MCF 10A (cell line): ENCODE data around the gene CACYBP. TPM values are rescaled to one million over a fixed set of nuclear protein-coding genes. Genes with fewer than 3 reads are reported as not detected.

Experiments
- BruUV-seq: library from RNA; stranded (reverse); fragments of 400-500 nt; replicated peaks from 2 replicates; lab custom pipeline; 2021; lab: Mats Ljungman, UMichigan
- CTCF ChIA-PET: fragments of 300-600 bp; sonication (Branson Sonifier 250); formaldehyde crosslinking; extraction: SDS; loops from one replicate; lab custom pipeline; 2021; ENCODE audit warnings: antibody characterized with exemption, inconsistent platforms; lab: Yijun Ruan, JAX
- POLR2A ChIA-PET: fragments of 300-600, 350-650 bp; sonication (Branson Sonifier 250); formaldehyde crosslinking; extraction: SDS; loops from one replicate; lab custom pipeline; 2020; ENCODE audit warnings: antibody characterized with exemption, inconsistent platforms; lab: Yijun Ruan, JAX
- DNase-seq: peaks from one replicate; pipeline ENCODE4 v3.0.0-alpha.2; 2018; ENCODE audit not compliant: unreplicated experiment
- H3K27ac Mint-ChIP-seq: one replicate; pipeline ENCODE4 v1.8.0; 2022; ENCODE audit warnings: mild to moderate bottlenecking, low read depth, mixed read lengths; ENCODE audit not compliant: unreplicated experiment
- H3K27me3 Mint-ChIP-seq: one replicate; pipeline ENCODE4 v1.8.0; 2022; ENCODE audit warnings: mixed read lengths; ENCODE audit not compliant: insufficient read depth, unreplicated experiment
- H3K36me3 Mint-ChIP-seq: one replicate; pipeline ENCODE4 v1.8.0; 2022; ENCODE audit warnings: mild to moderate bottlenecking, moderate library complexity, mixed read lengths; ENCODE audit not compliant: insufficient read depth, unreplicated experiment
- H3K4me1 Mint-ChIP-seq: one replicate; pipeline ENCODE4 v1.8.0; 2022; ENCODE audit warnings: mixed read lengths; ENCODE audit not compliant: insufficient read depth, unreplicated experiment
- H3K4me3 Mint-ChIP-seq: one replicate; pipeline ENCODE4 v1.8.0; 2022; ENCODE audit warnings: mild to moderate bottlenecking, moderate library complexity, mixed read lengths; ENCODE audit not compliant: unreplicated experiment
- H3K9me3 Mint-ChIP-seq: one replicate; pipeline ENCODE4 v1.8.0; 2022; ENCODE audit warnings: mixed read lengths; ENCODE audit not compliant: unreplicated experiment
- intact Hi-C: fragments of 100-400 bp; cut with micrococcal nuclease; formaldehyde crosslinking; loops from 2 replicates; pipeline ENCODE4 v1.14.1; 2022
- total RNA-seq: library from RNA; stranded (reverse); gene quantifications from 2 replicates; pipeline ENCODE4 v1.2.3, GENCODE V29; 2022
- TF ChIP-seq, protein P1 (sequence below): fragments of 200-600 bp; IDR thresholded peaks from one replicate; pipeline ENCODE4 v1.8.0; 2022; ENCODE audit warnings: antibody characterized with exemption, mild to moderate bottlenecking; ENCODE audit not compliant: unreplicated experiment

CACYBP gene
- total RNA-seq, 1 experiment from 2014 or later, result 205 TPM

DNA sequence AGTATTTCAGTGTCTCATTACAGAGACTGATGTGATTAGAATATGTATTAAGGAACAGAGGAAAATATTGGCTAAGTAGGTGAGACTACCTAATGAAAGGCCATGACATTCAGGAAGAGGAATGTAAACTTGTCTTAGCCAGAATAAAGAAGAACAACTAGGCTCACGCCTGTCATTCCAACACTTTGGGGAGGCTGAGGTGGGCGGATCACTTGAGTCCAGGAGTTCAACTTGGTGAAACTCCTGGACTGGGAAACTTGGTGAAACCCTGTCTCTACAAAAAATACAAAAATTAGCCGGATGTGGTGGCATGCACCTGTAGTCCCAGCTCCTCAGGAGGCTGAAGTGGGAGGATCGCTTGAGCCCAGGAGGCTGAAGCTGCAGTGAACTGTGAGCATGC, 14.8 kb upstream of the CACYBP start:
- H3K4me1 Mint-ChIP-seq, result no peaks in the 10 kb centered on the region

DNA sequence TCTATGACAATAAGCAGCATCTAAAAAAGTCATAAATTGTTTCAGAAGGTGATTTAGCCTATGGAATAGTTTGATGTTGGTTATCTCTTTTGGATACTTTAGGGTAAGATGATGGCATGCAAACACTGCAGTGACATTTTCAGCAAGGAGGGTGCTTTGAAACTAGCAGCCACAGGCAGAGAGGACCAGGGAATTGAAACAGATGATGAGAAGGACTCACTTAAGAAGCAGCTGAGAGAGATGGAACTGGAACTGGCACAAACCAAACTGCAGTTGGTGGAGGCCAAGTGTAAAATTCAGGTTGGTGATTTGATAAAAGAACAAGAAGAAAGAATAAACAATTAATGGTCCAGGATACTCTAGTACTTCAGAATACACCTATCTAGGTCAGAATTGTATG, 11.2 kb upstream of the CACYBP start:
- Mint-ChIP-seq H3K27me3 (no peaks in the 10 kb centered on the region), H3K27ac (no peak overlapping the region), H3K4me3 (no peak overlapping the region), H3K9me3 (no peaks in the 10 kb centered on the region), H3K36me3 (peaks cover 10% of the 10 kb centered on the region), H3K4me1 (peaks cover 6% of the 10 kb centered on the region)
- TF ChIP-seq, protein P1, sequence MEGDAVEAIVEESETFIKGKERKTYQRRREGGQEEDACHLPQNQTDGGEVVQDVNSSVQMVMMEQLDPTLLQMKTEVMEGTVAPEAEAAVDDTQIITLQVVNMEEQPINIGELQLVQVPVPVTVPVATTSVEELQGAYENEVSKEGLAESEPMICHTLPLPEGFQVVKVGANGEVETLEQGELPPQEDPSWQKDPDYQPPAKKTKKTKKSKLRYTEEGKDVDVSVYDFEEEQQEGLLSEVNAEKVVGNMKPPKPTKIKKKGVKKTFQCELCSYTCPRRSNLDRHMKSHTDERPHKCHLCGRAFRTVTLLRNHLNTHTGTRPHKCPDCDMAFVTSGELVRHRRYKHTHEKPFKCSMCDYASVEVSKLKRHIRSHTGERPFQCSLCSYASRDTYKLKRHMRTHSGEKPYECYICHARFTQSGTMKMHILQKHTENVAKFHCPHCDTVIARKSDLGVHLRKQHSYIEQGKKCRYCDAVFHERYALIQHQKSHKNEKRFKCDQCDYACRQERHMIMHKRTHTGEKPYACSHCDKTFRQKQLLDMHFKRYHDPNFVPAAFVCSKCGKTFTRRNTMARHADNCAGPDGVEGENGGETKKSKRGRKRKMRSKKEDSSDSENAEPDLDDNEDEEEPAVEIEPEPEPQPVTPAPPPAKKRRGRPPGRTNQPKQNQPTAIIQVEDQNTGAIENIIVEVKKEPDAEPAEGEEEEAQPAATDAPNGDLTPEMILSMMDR, result no peak
- DNase-seq, result no peak
- intact Hi-C loops, result no loop called here
- ChIA-PET CTCF (interaction anchor here (1.2 to 6.4 kb wide), 4 partner anchors 8 to 219 kb away, joined by 3 to 80 read pairs (median 6); partner anchors contain the start of gene CACYBP), POLR2A (interaction anchor here (1.7 to 4.6 kb wide), 3 partner anchors 11 to 219 kb away, joined by 7 to 67 read pairs (median 20); partner anchors contain the start of gene CACYBP)
- no TSS peak for BruUV-seq

More for the DNA sequence above, 14.8 kb upstream of the CACYBP start:
- no peaks in the 10 kb centered on the region for H3K9me3 Mint-ChIP-seq
- no peaks in the 10 kb centered on the region for H3K27me3 Mint-ChIP-seq
- no peak overlapping the region for H3K27ac Mint-ChIP-seq
- H3K36me3 Mint-ChIP-seq, result peaks cover 4% of the 10 kb centered on the region
- TF ChIP-seq, protein P1, result no peak
- no TSS peak for BruUV-seq
- H3K4me3 Mint-ChIP-seq, result no peak overlapping the region
- no peak for DNase-seq
- POLR2A ChIA-PET, result interaction anchor here (1.2 to 1.9 kb wide), 2 partner anchors 13 to 14 kb away, joined by 4 to 11 read pairs; partner anchors contain the start of gene CACYBP
- intact Hi-C loops, result no loop called here
- CTCF ChIA-PET, result interaction anchor here (0.6 to 6.9 kb wide), 12 partner anchors 8 to 995 kb away, joined by 3 to 80 read pairs (median 8); partner anchors contain the start of gene CACYBP

DNA sequence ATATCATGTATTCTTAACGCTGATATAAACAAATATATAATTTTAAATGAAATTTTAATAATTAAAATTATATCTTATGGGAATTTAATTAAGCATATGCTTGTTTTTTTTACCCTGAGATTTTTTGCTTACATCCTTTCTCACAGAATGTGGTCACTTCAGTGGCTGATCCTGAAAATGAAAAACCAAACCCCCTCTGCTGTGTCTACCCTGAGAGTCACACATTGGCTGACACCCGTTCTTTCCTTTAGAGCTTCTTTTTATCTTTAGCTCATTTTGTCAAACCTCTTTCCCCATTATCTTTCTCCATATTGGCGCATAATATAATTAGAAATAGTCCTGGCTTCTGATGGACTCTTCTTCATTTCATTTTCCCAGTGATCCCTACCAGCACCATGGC, 10.8 kb upstream of the CACYBP start:
- Mint-ChIP-seq H3K4me1 (peaks cover 6% of the 10 kb centered on the region), H3K27ac (no peak overlapping the region), H3K4me3 (no peak overlapping the region), H3K9me3 (no peaks in the 10 kb centered on the region), H3K36me3 (peaks cover 12% of the 10 kb centered on the region), H3K27me3 (no peaks in the 10 kb centered on the region)
- ChIA-PET POLR2A (interaction anchor here (1.6 to 4.6 kb wide), 4 partner anchors 11 to 219 kb away, joined by 7 to 67 read pairs (median 16); partner anchors contain the start of genes CACYBP and MRPS14), CTCF (interaction anchor here (0.6 to 6.4 kb wide), 7 partner anchors 9 to 1387 kb away, joined by 3 to 80 read pairs (median 4); partner anchors contain the start of gene CACYBP)
- no TSS peak for BruUV-seq
- DNase-seq, result no peak
- TF ChIP-seq, protein P1, result no peak
- intact Hi-C loops, result no loop called here

DNA sequence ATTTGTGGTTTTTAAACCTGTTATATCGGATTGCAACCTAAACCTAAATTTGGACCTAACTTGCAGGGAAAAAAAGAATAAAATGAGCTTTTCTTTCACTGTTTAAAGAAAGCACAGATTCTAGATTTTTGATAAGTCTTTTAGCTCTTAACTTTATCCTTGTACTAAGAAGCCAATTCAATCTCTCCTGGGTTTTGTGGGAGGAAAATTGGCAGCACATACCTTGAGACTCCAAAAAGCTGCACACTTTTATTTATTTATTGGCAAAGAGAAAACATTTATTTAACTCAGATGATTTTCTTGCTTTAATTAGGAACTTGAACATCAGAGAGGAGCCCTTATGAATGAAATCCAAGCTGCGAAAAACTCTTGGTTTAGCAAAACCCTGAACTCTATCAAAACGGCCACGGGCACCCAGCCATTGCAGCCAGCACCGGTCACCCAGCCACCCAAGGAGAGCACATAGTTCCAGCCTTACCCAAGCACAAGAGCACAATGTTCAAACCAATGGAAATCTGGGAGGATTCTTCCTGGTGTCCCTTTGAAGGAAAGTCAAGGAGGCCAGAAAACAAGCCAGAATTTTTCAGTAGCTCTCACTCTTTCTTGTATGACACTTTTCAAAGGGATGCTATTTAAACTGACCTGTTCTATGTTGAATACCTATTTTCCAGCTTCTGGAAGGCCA, 10.1 kb upstream of the CACYBP start:
- POLR2A ChIA-PET, result interaction anchor here (0.7 to 4.6 kb wide), 5 partner anchors 10 to 220 kb away, joined by 3 to 67 read pairs (median 13); partner anchors contain the start of genes CACYBP and MRPS14
- BruUV-seq, result no TSS peak
- peak overlapping the region; percentile 89 for H3K4me3 Mint-ChIP-seq
- no peaks in the 10 kb centered on the region for H3K27me3 Mint-ChIP-seq
- H3K9me3 Mint-ChIP-seq, result no peaks in the 10 kb centered on the region
- H3K36me3 Mint-ChIP-seq, result peaks cover 16% of the 10 kb centered on the region
- peak overlapping the region; percentile 98 for H3K27ac Mint-ChIP-seq
- intact Hi-C loops, result loop anchor here (1.0 kb wide), 1 partner anchor 10 kb away; the partner anchor contains the start of gene CACYBP
- TF ChIP-seq, protein P1, result no peak
- CTCF ChIA-PET, result interaction anchor here (0.5 to 6.4 kb wide), 10 partner anchors 8 to 1386 kb away, joined by 3 to 80 read pairs (median 4); partner anchors contain the start of gene CACYBP
- peaks cover 6% of the 10 kb centered on the region for H3K4me1 Mint-ChIP-seq
- no peak for DNase-seq
